HG03097 (cell line): ENCODE measurements around the gene UGGT2.

Experiments
- ATAC-seq: cut with Tn5 transposase; IDR thresholded peaks from one replicate; pipeline ENCODE4 v1.9.1; 2021; ENCODE audit not compliant: unreplicated experiment, low FRiP score

The UGGT2 gene, protein sequence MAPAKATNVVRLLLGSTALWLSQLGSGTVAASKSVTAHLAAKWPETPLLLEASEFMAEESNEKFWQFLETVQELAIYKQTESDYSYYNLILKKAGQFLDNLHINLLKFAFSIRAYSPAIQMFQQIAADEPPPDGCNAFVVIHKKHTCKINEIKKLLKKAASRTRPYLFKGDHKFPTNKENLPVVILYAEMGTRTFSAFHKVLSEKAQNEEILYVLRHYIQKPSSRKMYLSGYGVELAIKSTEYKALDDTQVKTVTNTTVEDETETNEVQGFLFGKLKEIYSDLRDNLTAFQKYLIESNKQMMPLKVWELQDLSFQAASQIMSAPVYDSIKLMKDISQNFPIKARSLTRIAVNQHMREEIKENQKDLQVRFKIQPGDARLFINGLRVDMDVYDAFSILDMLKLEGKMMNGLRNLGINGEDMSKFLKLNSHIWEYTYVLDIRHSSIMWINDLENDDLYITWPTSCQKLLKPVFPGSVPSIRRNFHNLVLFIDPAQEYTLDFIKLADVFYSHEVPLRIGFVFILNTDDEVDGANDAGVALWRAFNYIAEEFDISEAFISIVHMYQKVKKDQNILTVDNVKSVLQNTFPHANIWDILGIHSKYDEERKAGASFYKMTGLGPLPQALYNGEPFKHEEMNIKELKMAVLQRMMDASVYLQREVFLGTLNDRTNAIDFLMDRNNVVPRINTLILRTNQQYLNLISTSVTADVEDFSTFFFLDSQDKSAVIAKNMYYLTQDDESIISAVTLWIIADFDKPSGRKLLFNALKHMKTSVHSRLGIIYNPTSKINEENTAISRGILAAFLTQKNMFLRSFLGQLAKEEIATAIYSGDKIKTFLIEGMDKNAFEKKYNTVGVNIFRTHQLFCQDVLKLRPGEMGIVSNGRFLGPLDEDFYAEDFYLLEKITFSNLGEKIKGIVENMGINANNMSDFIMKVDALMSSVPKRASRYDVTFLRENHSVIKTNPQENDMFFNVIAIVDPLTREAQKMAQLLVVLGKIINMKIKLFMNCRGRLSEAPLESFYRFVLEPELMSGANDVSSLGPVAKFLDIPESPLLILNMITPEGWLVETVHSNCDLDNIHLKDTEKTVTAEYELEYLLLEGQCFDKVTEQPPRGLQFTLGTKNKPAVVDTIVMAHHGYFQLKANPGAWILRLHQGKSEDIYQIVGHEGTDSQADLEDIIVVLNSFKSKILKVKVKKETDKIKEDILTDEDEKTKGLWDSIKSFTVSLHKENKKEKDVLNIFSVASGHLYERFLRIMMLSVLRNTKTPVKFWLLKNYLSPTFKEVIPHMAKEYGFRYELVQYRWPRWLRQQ (N-terminal part only)

DNA sequence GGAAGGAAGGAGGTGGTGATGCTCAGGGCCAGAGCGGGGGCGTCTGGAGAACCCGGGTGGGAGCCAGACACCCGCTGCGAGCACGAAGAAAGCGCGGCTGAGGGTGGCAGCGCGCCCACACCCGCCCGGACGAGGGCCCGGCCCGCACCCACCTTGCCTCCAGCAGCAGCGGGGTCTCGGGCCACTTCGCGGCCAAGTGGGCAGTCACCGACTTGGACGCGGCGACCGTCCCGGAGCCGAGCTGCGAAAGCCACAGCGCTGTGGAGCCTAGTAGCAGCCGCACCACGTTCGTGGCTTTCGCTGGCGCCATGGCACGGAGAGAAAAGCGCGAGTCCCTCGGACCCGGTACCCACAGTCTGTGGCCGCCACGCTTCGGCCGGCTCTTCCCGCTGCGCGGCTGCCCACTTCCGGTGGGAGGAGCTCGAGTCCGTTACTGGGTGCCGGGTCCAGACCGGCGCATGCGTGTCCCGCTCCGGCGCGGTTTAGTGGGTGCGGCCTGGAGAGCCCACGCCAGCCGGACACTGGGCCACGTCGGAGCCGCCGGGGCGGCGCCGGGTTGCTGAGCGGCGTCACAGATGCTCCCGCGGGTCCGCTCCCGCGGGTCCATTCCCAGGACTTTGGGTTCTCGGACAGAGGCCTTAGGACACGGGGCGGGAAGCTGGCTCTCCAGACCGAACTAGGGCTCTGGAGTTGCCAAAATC is at the start of gene UGGT2:
Gene UGGT2 (minus strand): TSS at position 399 of the 701 bp plus-strand sequence. CDS start 89 bp downstream, at position 310.
- ATAC-seq: peak; percentile 99

DNA sequence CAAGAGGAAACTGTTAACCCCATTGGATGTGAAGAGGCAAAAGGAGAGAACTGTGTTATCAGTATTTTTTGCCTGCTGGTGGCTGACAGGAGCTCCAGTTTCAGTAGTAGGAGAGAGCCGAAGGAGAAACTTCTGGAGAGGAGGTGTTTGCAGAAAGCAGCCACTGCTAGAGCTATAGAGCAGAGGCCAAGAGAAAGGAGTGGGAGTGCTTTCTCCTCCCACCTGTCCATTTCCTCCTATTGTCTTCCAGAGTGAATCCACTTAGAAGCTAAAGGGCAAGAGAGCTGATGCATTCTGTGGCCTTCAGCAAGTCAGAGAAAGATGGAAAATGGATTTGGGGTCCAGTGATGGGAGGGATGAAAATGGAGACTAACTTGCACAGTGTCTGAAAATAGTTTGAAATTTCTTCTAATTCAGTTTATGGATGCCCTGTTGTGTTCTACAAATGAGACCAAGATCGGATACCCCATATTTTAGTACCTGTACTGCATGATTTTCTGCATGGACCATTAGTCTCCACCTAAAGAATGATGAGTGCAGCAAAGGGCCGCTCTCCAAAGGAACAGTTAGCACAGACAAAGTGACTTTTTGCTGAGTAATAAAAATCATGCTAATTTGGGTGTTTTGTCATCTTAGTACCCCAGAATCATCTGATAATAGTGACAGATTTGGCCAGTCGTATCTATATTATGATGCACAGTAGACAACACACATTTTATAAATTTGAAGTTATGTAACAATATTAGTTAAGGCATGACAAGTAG is 47.4 kb upstream of the UGGT2 start:
- ATAC-seq: no peak

DNA sequence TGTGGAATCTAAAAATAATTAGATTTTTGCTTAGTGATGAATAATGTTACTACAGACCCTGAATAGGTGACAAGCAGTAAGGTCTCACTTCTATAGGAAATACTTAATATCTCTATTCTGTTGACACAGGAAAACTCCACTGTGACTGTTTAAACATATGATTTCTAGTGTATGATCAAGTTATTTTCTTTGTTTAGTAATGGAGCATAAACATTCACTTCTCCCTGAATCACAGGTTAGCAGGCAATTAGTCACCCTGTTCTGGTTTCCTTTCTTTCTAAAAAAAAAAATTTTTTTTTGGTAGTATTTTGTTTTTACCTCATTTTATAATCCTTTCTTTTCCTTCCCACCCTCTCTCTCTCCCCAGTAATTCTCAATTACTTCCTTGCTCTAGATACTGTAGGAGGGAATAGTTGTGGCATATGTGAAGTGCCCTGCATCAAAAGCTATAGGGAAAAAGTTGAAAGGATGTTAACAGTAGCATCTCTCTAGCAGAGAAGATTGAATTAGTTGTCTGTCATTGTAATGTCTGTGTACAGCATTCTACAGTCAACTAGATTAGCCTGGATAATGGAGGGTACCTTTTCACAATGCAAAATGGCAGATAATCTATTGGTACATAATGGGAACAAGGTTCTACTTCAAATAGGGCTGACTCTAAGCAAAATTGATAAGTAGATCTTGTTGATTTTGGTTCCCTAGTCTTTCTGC is 40.2 kb upstream of the UGGT2 start:
- no peak for ATAC-seq

DNA sequence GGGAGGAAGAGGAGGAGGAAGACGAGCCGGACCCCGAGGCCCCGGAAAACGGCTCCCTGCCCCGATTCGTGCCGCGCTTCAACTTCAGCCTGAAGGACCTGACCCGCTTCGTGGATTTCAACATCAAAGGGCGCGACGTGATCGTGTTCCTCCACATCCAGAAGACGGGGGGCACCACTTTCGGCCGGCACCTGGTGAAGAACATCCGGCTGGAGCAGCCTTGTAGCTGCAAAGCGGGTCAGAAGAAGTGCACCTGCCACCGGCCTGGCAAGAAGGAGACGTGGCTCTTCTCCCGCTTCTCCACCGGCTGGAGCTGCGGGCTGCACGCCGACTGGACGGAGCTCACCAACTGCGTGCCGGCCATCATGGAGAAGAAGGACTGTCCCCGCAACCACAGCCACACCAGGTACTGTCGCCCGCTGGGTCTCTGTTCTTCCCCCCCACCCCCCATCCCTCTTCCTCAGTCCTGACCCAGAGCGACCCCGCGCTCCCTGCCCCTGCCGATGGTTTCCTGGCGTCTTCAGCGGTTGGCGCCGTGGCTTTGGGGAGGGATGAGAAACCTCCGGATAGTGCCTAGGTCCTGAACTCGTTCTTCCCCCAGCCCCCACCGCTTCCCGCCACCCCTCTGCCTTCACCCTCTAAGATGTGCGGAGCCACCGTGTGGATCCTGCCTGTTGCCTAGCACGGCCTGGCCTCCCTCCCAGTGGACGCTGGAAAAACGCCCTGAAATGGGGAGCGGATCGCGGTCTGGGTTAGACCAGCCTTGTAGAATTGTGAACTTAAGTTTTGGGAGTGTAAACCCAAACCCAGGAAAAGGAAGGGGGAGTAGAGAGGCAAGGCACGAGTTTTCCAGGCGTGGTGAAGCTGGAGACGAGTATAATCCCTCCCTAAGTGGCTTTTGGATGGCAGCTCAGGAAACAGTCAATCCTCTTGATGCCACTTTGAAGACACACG is 38.2 kb upstream of the UGGT2 start:
- no peak for ATAC-seq

DNA sequence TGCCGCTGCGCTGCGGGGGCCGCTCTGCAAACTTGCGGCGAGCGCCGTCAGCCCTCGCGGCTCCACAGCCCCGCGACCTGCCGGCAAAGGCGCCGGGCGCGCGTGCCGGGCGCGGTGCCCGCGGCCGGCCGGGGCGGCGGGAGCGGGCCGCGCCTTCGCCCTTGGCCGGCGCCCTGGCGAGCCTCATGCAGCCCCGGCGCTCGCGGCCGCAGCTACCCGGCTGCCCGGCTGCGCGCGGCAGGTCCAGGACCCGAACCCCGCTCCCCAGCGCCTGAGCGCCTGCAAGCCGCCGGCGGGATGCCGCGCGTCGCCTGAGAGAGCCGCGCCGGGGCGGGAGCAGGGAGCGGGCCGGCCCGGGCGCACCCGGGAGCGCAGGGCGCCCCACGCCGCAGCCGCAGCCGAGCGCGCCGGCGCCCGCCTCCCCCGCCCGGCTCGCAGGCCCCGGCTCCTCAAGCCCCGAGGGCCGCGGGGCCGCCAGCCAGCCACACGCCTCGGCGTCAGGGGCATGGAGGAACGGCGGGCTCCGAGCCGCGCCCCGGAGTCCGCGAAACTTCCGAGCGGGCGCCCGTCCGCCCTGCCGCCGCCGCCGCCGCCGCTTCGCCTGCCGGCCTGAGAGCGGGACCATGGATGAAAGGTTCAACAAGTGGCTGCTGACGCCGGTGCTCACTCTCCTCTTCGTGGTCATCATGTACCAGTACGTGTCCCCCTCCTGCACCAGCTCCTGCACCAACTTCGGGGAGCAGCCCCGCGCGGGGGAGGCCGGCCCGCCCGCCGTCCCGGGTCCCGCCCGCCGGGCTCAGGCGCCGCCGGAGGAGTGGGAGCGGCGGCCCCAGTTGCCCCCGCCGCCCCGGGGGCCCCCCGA is 37.3 kb upstream of the UGGT2 start:
- no peak for ATAC-seq

DNA sequence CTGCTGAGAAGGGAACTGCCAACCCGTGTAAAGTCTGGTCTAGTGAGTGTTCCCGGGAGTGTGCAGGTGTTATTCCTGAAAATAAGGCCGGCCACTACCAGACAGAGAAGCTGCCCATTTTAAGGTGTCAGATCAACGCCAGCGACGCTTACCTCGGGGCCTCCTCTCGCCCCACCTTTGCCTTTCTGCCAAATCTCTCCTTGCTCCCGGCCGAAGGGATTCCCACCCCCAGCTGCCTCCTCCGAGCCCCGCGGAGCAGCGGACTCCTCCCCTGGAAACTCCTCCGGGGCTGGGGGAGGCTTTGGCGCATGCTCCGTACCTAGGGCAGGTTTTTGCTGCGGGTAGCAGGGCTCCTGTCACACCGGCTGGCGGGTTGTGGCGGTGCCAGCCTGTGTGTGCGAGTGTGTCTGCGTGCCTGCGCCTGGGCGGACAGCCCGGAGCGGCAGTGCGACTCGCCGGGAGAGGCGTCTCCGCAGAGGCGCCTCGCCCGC is 36.6 kb upstream of the UGGT2 start, which contains the start of gene HS6ST3:
Gene HS6ST3 (plus strand): TSS at position 359 of the 491 bp plus-strand sequence.
- ATAC-seq: no peak

DNA sequence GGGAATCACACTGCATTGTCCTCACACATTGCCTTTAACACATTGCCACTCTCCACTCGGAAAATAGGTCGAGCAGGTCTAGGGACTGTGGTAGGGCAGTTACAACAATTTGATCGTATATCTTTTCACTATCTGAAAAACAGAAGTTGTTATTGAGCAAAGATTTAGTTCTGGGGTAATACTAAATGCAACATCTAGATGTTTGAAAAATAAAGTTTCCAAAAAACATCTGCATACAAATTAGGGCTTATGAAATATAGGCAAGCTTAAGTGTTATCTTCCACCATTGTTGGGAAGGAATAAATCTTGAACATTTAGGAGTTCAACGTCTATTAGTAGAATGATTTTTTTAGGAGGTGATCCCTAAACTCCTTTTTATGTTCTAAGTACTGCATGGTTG is 35.9 kb upstream of the UGGT2 start:
- ATAC-seq: no peak

DNA sequence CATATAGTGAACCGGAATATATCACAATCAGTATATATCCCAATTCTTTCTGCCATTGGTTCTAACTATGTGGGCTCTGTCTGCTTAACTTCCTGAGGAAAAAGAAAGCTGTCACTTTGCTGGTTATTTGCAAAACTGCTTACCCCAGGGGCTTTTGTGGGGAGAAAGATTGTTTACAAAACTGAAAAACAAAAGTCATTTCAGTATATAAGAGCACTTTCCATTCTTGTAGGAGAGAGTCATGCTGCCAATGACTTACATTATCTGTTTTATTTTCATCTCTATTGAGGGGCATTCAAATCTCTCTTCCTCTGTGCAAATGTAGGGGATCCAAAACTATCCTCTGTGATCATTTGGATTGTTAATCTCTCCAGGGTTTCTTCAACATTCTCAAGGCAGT is 33.5 kb upstream of the UGGT2 start:
- ATAC-seq: no peak

DNA sequence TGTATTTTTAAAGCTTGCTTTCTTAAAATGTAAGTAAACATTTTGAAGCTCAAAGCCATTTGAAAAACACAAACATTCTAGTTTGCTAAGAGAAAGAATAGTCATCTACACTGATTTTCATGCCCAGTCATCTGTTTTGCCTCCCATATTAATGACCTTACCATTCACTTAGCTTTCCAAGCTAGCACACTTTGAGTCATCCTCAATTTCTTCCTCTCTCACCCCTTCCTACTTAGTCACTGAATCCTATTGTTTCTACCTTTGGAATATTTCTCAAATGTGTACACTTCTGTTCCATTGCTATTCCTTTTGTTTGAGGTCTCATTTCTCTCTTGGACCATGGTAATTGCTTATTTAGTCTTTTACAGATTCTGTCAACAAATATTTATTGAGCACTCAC is 29.4 kb upstream of the UGGT2 start:
- no peak for ATAC-seq

DNA sequence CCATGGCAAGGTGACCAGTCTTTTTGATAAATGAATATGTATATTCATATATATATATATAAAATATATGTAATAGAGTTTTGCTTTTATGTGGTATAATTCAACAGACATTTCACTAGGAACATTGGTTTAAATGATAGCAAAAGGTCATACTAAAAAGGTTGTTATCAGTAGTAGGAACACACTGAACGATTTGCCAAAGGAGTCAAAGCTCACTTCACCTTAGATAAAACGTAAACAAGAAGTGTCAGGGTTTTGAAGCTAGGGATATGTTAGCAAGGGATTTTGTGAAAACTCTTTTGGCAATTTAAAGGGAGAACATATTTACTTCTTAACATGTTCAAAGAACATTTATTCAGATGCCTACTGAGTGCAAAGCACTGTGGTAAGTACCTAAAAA is 28.7 kb upstream of the UGGT2 start:
- no peak for ATAC-seq

DNA sequence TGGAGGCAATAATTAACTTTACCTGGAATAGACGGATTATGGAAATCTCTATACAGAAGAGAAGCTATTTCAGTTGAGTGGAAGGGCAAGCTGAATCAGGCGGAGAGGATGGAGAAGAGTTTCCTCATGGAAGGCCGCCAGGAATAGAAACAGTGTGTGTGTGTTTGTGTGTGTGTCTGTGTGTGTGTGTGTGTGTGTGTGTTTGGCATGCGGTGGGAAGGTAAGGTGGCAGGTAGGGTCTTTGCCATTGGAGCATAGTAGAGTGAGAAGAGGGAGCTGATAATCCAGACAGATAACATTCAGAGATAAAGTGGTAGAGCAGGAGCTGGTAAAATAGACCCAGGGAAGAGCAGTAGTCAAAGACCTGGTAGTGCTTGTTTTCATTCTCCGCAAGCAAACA is 27.5 kb upstream of the UGGT2 start:
- no peak for ATAC-seq

DNA sequence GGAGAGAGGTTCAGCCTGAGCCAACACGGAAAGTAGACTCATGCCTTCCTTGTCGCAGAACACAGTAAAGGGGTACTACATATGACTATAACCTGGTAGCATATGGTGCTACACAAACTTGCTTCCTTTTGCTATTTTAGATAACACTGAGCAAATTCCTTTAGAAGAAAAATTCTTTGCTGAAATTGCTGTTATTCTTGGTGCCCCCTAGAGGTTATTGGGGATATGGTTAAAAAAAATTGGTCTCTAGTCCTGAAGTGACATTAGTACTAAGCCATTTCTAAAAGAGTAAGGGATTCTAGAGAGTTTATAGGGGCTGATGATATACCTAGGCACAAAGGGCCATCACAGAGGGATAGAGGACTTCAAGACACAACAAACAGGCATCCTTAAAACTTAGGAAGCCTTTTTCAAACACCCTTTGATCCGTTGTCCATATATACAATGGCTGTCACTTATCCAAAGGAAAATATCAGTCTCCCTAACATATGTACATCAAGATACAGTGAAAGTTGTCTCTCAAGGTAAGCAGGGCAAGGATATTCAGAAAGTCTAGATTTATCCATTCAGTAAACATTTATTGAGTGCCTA is 22.8 kb upstream of the UGGT2 start:
- ATAC-seq: no peak

DNA sequence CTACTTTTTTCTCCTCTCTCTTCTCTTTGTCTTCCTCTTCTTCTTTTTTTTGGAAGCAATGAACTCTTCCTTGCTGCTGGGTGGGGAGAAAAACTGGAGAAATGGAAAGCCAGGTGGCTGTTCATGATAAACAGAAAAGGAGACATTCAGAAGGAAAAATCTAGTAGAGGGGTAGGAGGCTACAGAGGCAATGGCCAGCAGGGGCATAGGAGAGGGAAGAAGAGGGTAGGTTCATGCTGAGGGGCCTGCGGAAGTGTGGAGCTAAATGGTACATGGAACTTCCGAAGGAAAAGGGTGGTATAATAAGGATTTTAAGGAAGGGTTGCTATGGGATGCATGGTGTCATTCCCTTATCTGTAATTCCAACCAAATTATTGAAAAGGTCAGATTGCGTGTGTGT is 19.2 kb upstream of the UGGT2 start:
- no peak for ATAC-seq

DNA sequence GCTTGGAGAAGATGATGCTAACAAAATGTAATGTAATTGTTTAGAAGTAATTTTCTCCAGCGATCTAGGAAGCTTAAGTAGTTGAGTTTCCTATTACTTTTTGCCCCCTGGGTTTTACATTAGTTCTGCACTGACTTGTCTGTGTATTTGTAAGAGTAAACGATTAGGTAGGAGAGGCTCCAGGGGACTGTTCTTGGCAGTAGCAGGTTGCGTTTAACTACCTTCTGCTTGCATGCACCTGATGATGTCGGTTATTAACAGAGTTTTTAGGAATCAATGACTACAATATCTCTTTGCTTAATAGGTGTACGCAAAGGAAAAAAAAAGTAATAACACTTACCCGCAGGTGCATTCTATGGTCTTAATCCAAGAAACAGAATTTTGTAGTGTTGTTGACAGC is 18.3 kb upstream of the UGGT2 start:
- ATAC-seq: no peak

DNA sequence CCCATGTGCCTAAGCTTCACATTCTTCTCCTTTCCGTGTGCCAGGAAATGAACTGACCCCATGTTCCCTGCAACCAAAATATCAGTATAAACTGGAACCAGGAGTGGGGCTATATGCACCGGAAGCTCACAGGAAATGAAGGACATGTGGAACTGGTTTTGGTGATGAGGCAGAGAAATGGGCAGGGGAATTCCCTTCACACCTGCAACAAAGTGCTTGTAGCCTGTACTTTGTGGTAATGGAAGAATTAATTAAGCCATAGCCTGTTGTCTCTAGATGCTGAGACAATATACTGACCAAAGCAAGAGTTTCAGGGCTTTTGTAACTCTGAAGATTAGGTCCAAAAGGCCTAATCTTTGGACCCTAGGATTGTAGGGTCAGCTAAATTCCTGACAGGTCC is 15.5 kb upstream of the UGGT2 start:
- no peak for ATAC-seq

DNA sequence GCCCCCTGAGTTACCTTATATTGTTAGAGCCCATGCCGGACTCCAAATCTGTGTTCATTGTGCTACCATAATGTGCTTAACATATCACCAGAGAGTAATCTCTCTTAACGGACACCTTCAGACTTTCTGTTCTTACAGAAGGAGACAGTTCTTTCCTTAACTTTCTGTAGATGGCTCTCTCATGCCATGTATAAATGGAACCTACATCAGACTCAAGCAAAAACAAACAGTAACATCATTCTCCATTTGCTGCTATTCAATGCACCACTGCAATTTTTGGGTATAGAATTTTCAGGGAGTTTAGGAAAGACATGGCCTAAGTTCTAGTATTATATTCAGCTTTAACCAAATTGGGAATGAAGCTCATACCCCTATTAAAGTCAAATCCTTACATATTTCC is 12.6 kb upstream of the UGGT2 start:
- ATAC-seq: no peak
